Activated CD4-positive, alpha-beta T cell treated with anti-CD3 and anti-CD28 coated beads, Interleukin-2, Interleukin-4, amounts not matched to agents 100 ng/mL and 50 ng/mL, durations not matched to agents 16 hours and 8 hours (primary cell): ENCODE results near the gene CDC42EP3.

Experiments
- DNase-seq: peaks from one replicate; pipeline ENCODE4 v3.0.0-alpha.2; 2020; ENCODE audit warnings: low spot score

The CDC42EP3 gene

GRCh38 chr2:37618326-37618725 is 53.1 kb downstream of the CDC42EP3 start:
- no peak for DNase-seq

GRCh38 chr2:37617119-37617892 is 54.1 kb downstream of the CDC42EP3 start:
- no peak for DNase-seq

- DNase-seq = no peak
These were observed 54.8 kb downstream of the CDC42EP3 start for GRCh38 chr2:37616677-37617005.

GRCh38 chr2:37615804-37616676 is 55.4 kb downstream of the CDC42EP3 start:
- DNase-seq = peak; percentile 64

GRCh38 chr2:37614061-37614738 is 57.2 kb downstream of the CDC42EP3 start:
- DNase-seq = no peak

GRCh38 chr2:37612382-37612781 is 59.1 kb downstream of the CDC42EP3 start:
- no peak for DNase-seq

- no peak for DNase-seq
These were observed 60.7 kb downstream of the CDC42EP3 start for GRCh38 chr2:37610638-37611289.

- no peak for DNase-seq
These were observed 61.7 kb downstream of the CDC42EP3 start for GRCh38 chr2:37609782-37610181.

- DNase-seq = no peak
These were observed 66.7 kb downstream of the CDC42EP3 start for GRCh38 chr2:37604716-37605115.

GRCh38 chr2:37602702-37603101 is 68.7 kb downstream of the CDC42EP3 start:
- DNase-seq = peak; percentile 48

GRCh38 chr2:37602040-37602439 is 69.4 kb downstream of the CDC42EP3 start:
- no peak for DNase-seq

GRCh38 chr2:37601569-37601968 is 69.9 kb downstream of the CDC42EP3 start:
- DNase-seq = no peak

- DNase-seq = peak; percentile 50
These were observed 70.7 kb downstream of the CDC42EP3 start for GRCh38 chr2:37600735-37601134.

- peak; percentile 43 for DNase-seq
These were observed 71.5 kb downstream of the CDC42EP3 start for GRCh38 chr2:37599688-37600525.

- DNase-seq = no peak
These were observed 77.7 kb downstream of the CDC42EP3 start for GRCh38 chr2:37593694-37594093.

- no peak for DNase-seq
These were observed 78.4 kb downstream of the CDC42EP3 start for GRCh38 chr2:37593024-37593423.
